IMR-90 (cell line): ENCODE measurements around the gene HECTD2. TPM values are rescaled to one million over a fixed set of nuclear protein-coding genes. Genes with fewer than 3 reads are reported as not detected.

ENCODE experiments used
- ATAC-seq: fragments of 200-7000 bp; cut with Tn5 transposase; 2 replicates; pipeline ENCODE4 v1.9.1; 2020; ENCODE audit warnings: low read depth, mild to moderate bottlenecking, moderate library complexity
- BruUV-seq: library from RNA; stranded (reverse); fragments of 400-500 nt; replicated peaks from 2 replicates; lab custom pipeline; 2021; lab: Mats Ljungman, UMichigan
- CTCF ChIA-PET: fragments of 300-600 bp; formaldehyde crosslinking; extraction: SDS; loops from one replicate; lab custom pipeline; 2021; ENCODE audit warnings: antibody characterized with exemption; lab: Yijun Ruan, JAX
- POLR2A ChIA-PET: fragments of 300-600 bp; sonication (Branson Sonifier 250); formaldehyde crosslinking; loops from one replicate; lab custom pipeline; 2022; ENCODE audit warnings: antibody characterized with exemption; ENCODE audit not compliant: unreplicated experiment; lab: Charles Lee
- DNase-seq: peaks from one replicate; pipeline ENCODE4 v3.0.0; 2013
- H2AFZ ChIP-seq: replicated peaks from 2 replicates; pipeline ENCODE3; 2013; ENCODE audit warnings: low read length, mild to moderate bottlenecking; ENCODE audit not compliant: poor library complexity
- H2AK5ac ChIP-seq: 2 replicates; pipeline ENCODE4 v1.6.1; 2013; ENCODE audit warnings: low read depth, low read length, inconsistent platforms
- H2AK9ac ChIP-seq: replicated peaks from 2 replicates; pipeline ENCODE3; 2013; ENCODE audit warnings: mild to moderate bottlenecking, low read depth, low read length, moderate library complexity; ENCODE audit not compliant: poor library complexity
- H2BK120ac ChIP-seq: 2 replicates; pipeline ENCODE4 v1.6.1; 2013; ENCODE audit warnings: low read depth, low read length, inconsistent platforms
- H2BK15ac ChIP-seq: 3 replicates; pipeline ENCODE4 v1.6.1; 2013; ENCODE audit warnings: low read depth, low read length, inconsistent platforms
- H2BK20ac ChIP-seq: 2 replicates; pipeline ENCODE4 v1.6.1; 2013; ENCODE audit warnings: low read depth, mild to moderate bottlenecking, inconsistent platforms, low read length, moderate library complexity
- H2BK5ac ChIP-seq: 2 replicates; pipeline ENCODE4 v1.6.1; 2013; ENCODE audit warnings: mild to moderate bottlenecking, low read depth, low read length, inconsistent platforms; ENCODE audit not compliant: poor library complexity, severe bottlenecking
- H3K14ac ChIP-seq: replicated peaks from 2 replicates; pipeline ENCODE4 v1.6.1; 2013; ENCODE audit warnings: low read depth, low read length, inconsistent platforms
- H3K18ac ChIP-seq: 2 replicates; pipeline ENCODE4 v1.6.1; 2013; ENCODE audit warnings: low read depth, low read length, control low read depth
- H3K23ac ChIP-seq: 2 replicates; pipeline ENCODE4 v1.6.1; 2013; ENCODE audit warnings: low read depth, low read length, inconsistent platforms
- H3K27ac ChIP-seq: 2 replicates; pipeline ENCODE4 v1.5.1; 2013; ENCODE audit warnings: mild to moderate bottlenecking, control low read depth, low read length; ENCODE audit not compliant: insufficient read depth
- H3K27me3 ChIP-seq: 2 replicates; pipeline ENCODE4 v1.6.1; 2013; ENCODE audit warnings: low read length; ENCODE audit not compliant: control insufficient read depth, insufficient read depth
- H3K36me3 ChIP-seq: 2 replicates; pipeline ENCODE4 v1.6.1; 2013; ENCODE audit warnings: low read length, mixed read lengths; ENCODE audit not compliant: control insufficient read depth, insufficient read depth
- H3K4ac ChIP-seq: 2 replicates; pipeline ENCODE4 v1.6.1; 2013; ENCODE audit warnings: low read depth, low read length, inconsistent platforms
- H3K4me1 ChIP-seq: 2 replicates; pipeline ENCODE4 v1.6.1; 2013; ENCODE audit warnings: low read length, mixed read lengths; ENCODE audit not compliant: control insufficient read depth, insufficient read depth
- H3K4me2 ChIP-seq: 2 replicates; pipeline ENCODE4 v1.6.1; 2013; ENCODE audit warnings: low read depth, mild to moderate bottlenecking, control low read depth, low read length, moderate library complexity
- H3K4me3 ChIP-seq: 2 replicates; pipeline ENCODE4 v1.5.1; 2013; ENCODE audit warnings: low read depth, mild to moderate bottlenecking, control low read depth, low read length, moderate library complexity; ENCODE audit not compliant: insufficient read depth
- H3K56ac ChIP-seq: 2 replicates; pipeline ENCODE4 v1.6.1; 2013; ENCODE audit warnings: low read length, inconsistent platforms; ENCODE audit not compliant: insufficient read depth; ENCODE audit errors: extremely low read depth
- H3K79me1 ChIP-seq, 2 experiments: 2 replicates each; pipeline ENCODE4 v1.6.1; 2013; ENCODE audit warnings: low read length in 2 of 2, inconsistent platforms in 1 of 2, low read depth in 1 of 2
- H3K9ac ChIP-seq: 2 replicates; pipeline ENCODE4 v1.6.1; 2013; ENCODE audit warnings: low read depth, low read length, control low read depth
- H3K9me1 ChIP-seq: 2 replicates; pipeline ENCODE4 v1.6.1; 2013; ENCODE audit warnings: low read length, inconsistent platforms; ENCODE audit not compliant: insufficient read depth
- H3K9me3 ChIP-seq: 2 replicates; pipeline ENCODE4 v1.6.1; 2013; ENCODE audit warnings: low read length; ENCODE audit not compliant: control insufficient read depth, insufficient read depth
- H4K20me1 ChIP-seq: 2 replicates; pipeline ENCODE4 v1.6.1; 2013; ENCODE audit warnings: low read length, inconsistent platforms; ENCODE audit not compliant: insufficient read depth
- H4K5ac ChIP-seq: 2 replicates; pipeline ENCODE4 v1.6.1; 2013; ENCODE audit warnings: mild to moderate bottlenecking, low read depth, low read length, control low read depth
- H4K8ac ChIP-seq, 2 experiments: 2 replicates each; pipeline ENCODE4 v1.6.1; 2013; ENCODE audit warnings: low read depth in 2 of 2, low read length in 2 of 2, control low read depth in 1 of 2, inconsistent platforms in 1 of 2
- H4K91ac ChIP-seq: 2 replicates; pipeline ENCODE4 v1.6.1; 2013; ENCODE audit warnings: low read depth, low read length, inconsistent platforms; ENCODE audit not compliant: insufficient read depth
- CHD1 ChIP-seq: IDR thresholded peaks from 2 replicates; pipeline ENCODE4 v1.6.1; 2012; ENCODE audit warnings: low read depth, low read length, improper control_type of control experiment
- FOS ChIP-seq: fragments of 150-350 bp; IDR thresholded peaks from 2 replicates; pipeline ENCODE4 v1.6.1; 2016; ENCODE audit warnings: low read depth, low read length
- MAFK ChIP-seq: IDR thresholded peaks from 2 replicates; pipeline ENCODE4 v1.6.1; 2012; ENCODE audit warnings: low read depth, low read length, improper control_type of control experiment
- MAZ ChIP-seq: IDR thresholded peaks from 2 replicates; pipeline ENCODE4 v1.6.1; 2012; ENCODE audit warnings: low read depth, mild to moderate bottlenecking, low read length, improper control_type of control experiment, moderate library complexity, borderline replicate concordance
- NFE2L2 ChIP-seq: fragments of 150-350 bp; IDR thresholded peaks from 2 replicates; pipeline ENCODE4 v1.6.1; 2016; ENCODE audit warnings: low read depth, mild to moderate bottlenecking, low read length
- POLR2A ChIP-seq: IDR thresholded peaks from 2 replicates; pipeline ENCODE4 v1.6.1; 2012; ENCODE audit warnings: mild to moderate bottlenecking, low read depth, low read length
- SMC3 ChIP-seq: fragments of 150-350 bp; IDR thresholded peaks from 2 replicates; pipeline ENCODE4 v1.6.1; 2016; ENCODE audit warnings: low read depth, mild to moderate bottlenecking, antibody characterized with exemption, low read length, moderate library complexity
- dilution Hi-C: fragments of 300-500 bp; cut with HindIII; formaldehyde crosslinking; loops from one replicate; pipeline ENCODE4 v1.14.3; 2018; ENCODE audit warnings: low sequenced_read_pairs; ENCODE audit not compliant: unreplicated experiment
- in situ Hi-C: fragments of 300-500 bp; cut with MboI; formaldehyde crosslinking; loops from 3 replicates; pipeline ENCODE4 v1.14.3; 2019; ENCODE audit warnings: low sequenced_read_pairs, inconsistent platforms, mixed read lengths
- intact Hi-C: fragments of 100-400 bp; cut with micrococcal nuclease; formaldehyde crosslinking; loops from 2 replicates; pipeline ENCODE4 v1.10.0; 2022
- polyA plus RNA-seq, 3 experiments: library from polyadenylated mRNA; depleted of rRNA; stranded (reverse); fragments of >200 nt; gene quantifications; 2 replicates each; pipeline ENCODE4 v1.2.3, GENCODE V29; 2012; ENCODE audit warnings: low replicate concordance in 1 of 3
- total RNA-seq: library from RNA; depleted of rRNA; stranded (reverse); fragments of >200 nt; gene quantifications from 2 replicates; pipeline ENCODE4 v1.2.3, GENCODE V29; 2012

HECTD2 gene
- total and polyA plus RNA-seq, 2 of the 4 experiments (the other 2 are of a cell fraction) = 5.2 to 5.9 TPM

DNA sequence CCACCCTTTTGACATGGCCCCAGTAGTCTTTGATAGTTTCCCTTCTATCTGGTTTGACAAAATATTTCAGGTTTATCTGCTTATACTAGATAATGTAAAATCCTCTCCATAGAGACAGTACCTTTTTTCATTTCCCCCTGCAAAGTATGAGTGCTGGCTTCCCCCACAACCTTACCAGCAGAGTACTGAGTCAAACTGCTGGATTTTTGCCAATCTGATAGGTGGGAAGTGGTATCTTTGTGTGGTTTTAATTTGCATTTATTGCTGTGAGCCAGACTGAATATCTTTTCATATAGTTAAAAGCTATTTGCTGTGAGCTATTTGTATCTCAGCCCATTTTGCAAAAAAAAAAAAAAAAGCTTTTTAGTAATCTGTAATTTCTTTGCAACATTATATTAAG lies 32.1 kb upstream of the HECTD2 start:
- Histone ChIP-seq H3K56ac (no peak overlapping the region), H3K4ac (no peak overlapping the region), H3K23ac (no peak overlapping the region), H2AFZ (no peak overlapping the region), H4K91ac (no peak overlapping the region), H3K9me3 (peaks cover 11% of the 10 kb centered on the region), H2BK5ac (no peak overlapping the region), H2AK9ac (no peak overlapping the region), H2BK15ac (no peak overlapping the region), H3K14ac (no peak overlapping the region), H3K79me1 (no peaks in the 10 kb centered on the region), H4K5ac (no peak overlapping the region), H3K9ac (no peak overlapping the region), H3K18ac (no peak overlapping the region), H4K8ac (no peak overlapping the region), H3K36me3 (no peaks in the 10 kb centered on the region), H3K4me1 (no peaks in the 10 kb centered on the region), H3K9me1 (no peaks in the 10 kb centered on the region), H3K27ac (no peak overlapping the region), H4K20me1 (no peaks in the 10 kb centered on the region), H2AK5ac (no peak overlapping the region), H2BK120ac (no peak overlapping the region), H3K4me3 (no peak overlapping the region), H3K27me3 (no peaks in the 10 kb centered on the region; the same call in 1 of the 2 replicates), H2BK20ac (no peak overlapping the region), H3K4me2 (no peak overlapping the region)
- ChIA-PET POLR2A (interaction anchor here (0.6 kb wide), 1 partner anchor 394 kb away, joined by 3 read pairs; no protein-coding TSS in a partner anchor), CTCF (interaction anchor here (0.7 kb wide), 1 partner anchor 258 kb away, joined by 4 read pairs; no protein-coding TSS in a partner anchor)
- intact Hi-C loops = no loop called here
- DNase-seq (peak; percentile 13), ATAC-seq (no peak)
- dilution Hi-C loops = no loop called here
- no TSS peak for BruUV-seq
- in situ Hi-C loops = loop anchor here (25.0 kb wide), 1 partner anchor 534 kb away; the partner anchor contains the start of genes BTAF1 and FGFBP3
- TF ChIP-seq MAFK (no peak), NFE2L2 (no peak), CHD1 (no peak), MAZ (no peak), SMC3 (no peak), POLR2A (no peak), FOS (no peak)
